GM21576 (cell line): ENCODE measurements around the gene RPS13.
"Not testable (repeated sequence)": the region's sequence is repeated elsewhere in the genome, so short reads cannot be mapped to it uniquely, and the experiment has no call there.

Experiments
- ATAC-seq: cut with Tn5 transposase; IDR thresholded peaks from one replicate; pipeline ENCODE4 v1.9.1; 2021; ENCODE audit warnings: mild to moderate bottlenecking, moderate library complexity; ENCODE audit not compliant: unreplicated experiment

RPS13 gene

DNA sequence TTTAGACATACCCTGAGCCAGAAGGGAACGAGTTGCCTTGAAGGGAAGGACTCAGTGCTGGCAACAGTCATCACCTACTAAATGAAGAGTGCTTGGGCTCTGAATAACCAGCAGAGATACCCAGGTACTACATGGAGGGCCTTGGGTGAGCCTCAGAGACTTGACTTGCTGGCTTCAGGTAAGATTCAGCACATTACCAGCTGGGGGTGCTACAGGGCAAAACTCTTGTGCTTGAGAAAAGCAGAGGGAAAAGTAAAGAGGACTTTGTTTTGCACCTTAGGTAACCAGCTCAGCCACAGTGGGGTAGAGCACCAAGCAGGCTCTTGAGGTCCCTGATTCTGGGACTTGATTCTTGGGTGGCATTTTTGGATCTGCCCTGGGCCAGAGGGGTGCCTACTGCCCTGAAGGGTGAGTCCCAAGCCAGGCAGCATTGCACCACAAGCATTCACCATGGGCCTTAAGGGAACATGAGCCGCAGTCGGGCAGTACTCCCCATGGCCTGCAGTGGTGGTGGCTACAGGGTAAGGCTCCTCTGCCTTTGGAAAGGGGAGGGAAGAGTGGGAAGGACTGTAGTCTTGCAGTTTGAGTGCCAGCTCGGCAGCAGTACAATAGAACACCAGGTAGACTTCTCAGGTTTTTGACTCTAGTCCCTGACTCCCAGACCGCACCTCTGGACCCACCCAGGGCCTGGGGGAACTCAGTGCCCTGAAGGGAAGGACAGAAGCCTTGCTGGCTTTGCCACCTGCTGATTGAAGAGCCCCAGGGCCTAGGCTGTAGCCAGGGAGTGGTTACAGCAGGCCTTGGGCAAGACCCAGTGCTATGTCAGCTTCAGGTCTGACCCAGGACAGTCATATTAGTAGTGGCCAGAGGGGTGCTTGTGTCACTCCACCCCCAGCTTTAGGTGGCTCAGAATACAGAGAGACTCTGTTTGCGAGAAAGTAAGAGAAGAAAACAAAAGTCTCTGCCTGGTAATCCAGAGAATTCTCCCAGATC is 40.5 kb downstream of the RPS13 start:
- no peak for ATAC-seq

DNA sequence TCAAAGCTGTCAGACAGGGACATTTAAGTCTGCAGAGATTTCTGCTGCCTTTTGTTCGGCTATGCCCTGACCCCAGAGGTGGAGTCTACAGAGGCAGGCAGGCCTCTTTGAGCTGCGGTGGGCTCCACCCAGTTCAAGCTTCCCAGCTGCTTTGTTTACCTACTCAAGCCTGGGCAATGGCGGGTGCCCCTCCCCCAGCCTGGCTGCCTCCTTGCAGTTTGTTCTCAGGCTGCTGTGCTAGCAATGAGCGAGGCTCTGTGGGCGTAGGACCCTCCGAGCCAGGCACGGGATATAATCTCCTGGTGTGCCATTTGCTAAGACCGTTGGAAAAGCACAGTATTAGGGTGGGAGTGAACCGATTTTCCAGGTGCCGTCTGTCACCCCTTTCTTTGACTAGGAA is 43.4 kb downstream of the RPS13 start:
- not testable (repeated sequence) for ATAC-seq

GRCh38 chr11:17026487-17027082 is 50.9 kb downstream of the RPS13 start:
- ATAC-seq, result no peak

GRCh38 chr11:17024924-17025323 is 52.5 kb downstream of the RPS13 start:
- ATAC-seq, result no peak
